Spleen (tissue), 11 donors: Measurements from ENCODE around the gene ATAD1. TPM values are rescaled to one million over a fixed set of nuclear protein-coding genes. Genes with fewer than 3 reads are reported as not detected.
"Not testable (repeated sequence)": the region's sequence is repeated elsewhere in the genome, so short reads cannot be mapped to it uniquely, and the experiment has no call there.

Experiments
- DNase-seq: peaks from one replicate; pipeline ENCODE4 v3.0.0-alpha.2; 2020
- H3K27ac ChIP-seq, 8 donors: fragments of 200-600 bp; sonication (generic) in 7 of 8; 1 replicate in 4 of 8; 2 replicates in 4 of 8; pipeline versions ENCODE4 v1.5.0 to v1.8.0; 2016 to 2021; ENCODE audit warnings: inconsistent platforms in 4 of 8, mild to moderate bottlenecking in 4 of 8, moderate library complexity in 1 of 8
- H3K27me3 ChIP-seq, 7 donors: fragments of 200-600 bp; sonication (generic) in 6 of 7; replicated peaks in 1 of 7; 1 replicate in 4 of 7; 2 replicates in 3 of 7; pipeline versions ENCODE4 v1.5.0 to v1.8.0; 2016 to 2021; ENCODE audit warnings: inconsistent platforms in 3 of 7, mild to moderate bottlenecking in 1 of 7
- H3K36me3 ChIP-seq, 6 donors: fragments of 200-600 bp; sonication (generic) in 5 of 6; 1 replicate in 4 of 6; 2 replicates in 2 of 6; pipeline versions ENCODE4 v1.5.0 to v1.8.0; 2016 to 2021; ENCODE audit warnings: inconsistent platforms in 2 of 6
- H3K4me1 ChIP-seq, 6 donors: fragments of 200-600 bp; sonication (generic) in 5 of 6; 1 replicate in 3 of 6; 2 replicates in 3 of 6; pipeline versions ENCODE4 v1.5.0 to v1.8.0; 2016 to 2021; ENCODE audit warnings: inconsistent platforms in 3 of 6
- H3K4me3 ChIP-seq, 8 donors: fragments of 200-600 bp; sonication (generic) in 7 of 8; 1 replicate in 4 of 8; 2 replicates in 4 of 8; pipeline versions ENCODE4 v1.5.0 to v1.8.0; 2016 to 2021; ENCODE audit warnings: inconsistent platforms in 4 of 8, mild to moderate bottlenecking in 4 of 8, moderate library complexity in 2 of 8
- H3K9me3 ChIP-seq, 8 donors: fragments of 200-600 bp; sonication (generic) in 7 of 8; 1 replicate in 4 of 8; 2 replicates in 4 of 8; pipeline versions ENCODE4 v1.5.0 to v1.8.0; 2016 to 2021; ENCODE audit warnings: inconsistent platforms in 4 of 8
- POLR2A ChIP-seq, 3 donors: fragments of 450-650 bp; IDR thresholded peaks; one replicate each; pipeline ENCODE4 v1.5.1; 2017; ENCODE audit warnings: antibody characterized with exemption in 3 of 3, mild to moderate bottlenecking in 1 of 3
- POLR2AphosphoS5 ChIP-seq, 3 donors: sonication (generic); formaldehyde crosslinking; IDR thresholded peaks; one replicate each; pipeline ENCODE4 v1.5.1; 2017; ENCODE audit warnings: antibody characterized with exemption in 3 of 3
- WGBS, 5 donors: extraction: QIAGEN DNeasy Blood & Tissue Kit in 3 of 5; methylation state at CpG; one replicate each; pipeline versions ENCODE4 v1.1.5 to v1.1.7; 2013 to 2018; 5-methylcytosine and 5-hydroxymethylcytosine counted together
- intact Hi-C: fragments of 100-400 bp; cut with DNase I; formaldehyde crosslinking; loops from one replicate; pipeline ENCODE4 v1.15.0; 2023; ENCODE audit warnings: low total_unique reads
- polyA plus RNA-seq, 3 donors: library from polyadenylated mRNA; stranded (reverse); fragments of 200-250 nt; gene quantifications; one replicate each; pipeline ENCODE4 v1.2.1, GENCODE V29; 2013
- total RNA-seq, 7 donors: library from RNA; depleted of rRNA in 3 of 7; stranded (reverse); fragments of >200 nt in 3 of 7; fragmentation: NEBNext Ultra II Directional in 4 of 7; extraction: Animal tissue kit (Norgen Biotek cat#: 25700) in 4 of 7; gene quantifications; one replicate each; pipeline versions ENCODE4 v1.1.0 to v1.2.1, GENCODE V29; 2016 to 2021
- TF ChIP-seq, protein P1 (sequence below), 11 experiments: fragments of 200-600 bp in 7 of 11; fragments of 450-650 bp in 4 of 11; sonication (generic) in 4 of 11; IDR thresholded peaks in 8 of 11; conservative IDR thresholded peaks in 3 of 11; 1 replicate in 7 of 11; 2 replicates in 4 of 11; pipeline versions ENCODE4 v1.4.0 to v1.8.0; 2016 to 2021; ENCODE audit warnings: antibody characterized with exemption in 11 of 11, inconsistent platforms in 4 of 11, mild to moderate bottlenecking in 1 of 11
- donor health status: healthy with polysubstance abuse.
- donor health status: DM: no; HTN: no; CAD: no; lungs with moderate emphysema.
- donor health status: DM: no; HTN: no; CAD: no.
- donor health status: Bipolar disorder and iron deficiency.
- donor health status: healthy.
- donor health status: DM: no; HTN: no; CAD: no.
- donor health status: DM: yes; HTN: yes; CAD: no.

ATAD1 gene
- total and polyA plus RNA-seq, 10 donors = 8.7 to 49.4 (median 32.3) TPM

DNA sequence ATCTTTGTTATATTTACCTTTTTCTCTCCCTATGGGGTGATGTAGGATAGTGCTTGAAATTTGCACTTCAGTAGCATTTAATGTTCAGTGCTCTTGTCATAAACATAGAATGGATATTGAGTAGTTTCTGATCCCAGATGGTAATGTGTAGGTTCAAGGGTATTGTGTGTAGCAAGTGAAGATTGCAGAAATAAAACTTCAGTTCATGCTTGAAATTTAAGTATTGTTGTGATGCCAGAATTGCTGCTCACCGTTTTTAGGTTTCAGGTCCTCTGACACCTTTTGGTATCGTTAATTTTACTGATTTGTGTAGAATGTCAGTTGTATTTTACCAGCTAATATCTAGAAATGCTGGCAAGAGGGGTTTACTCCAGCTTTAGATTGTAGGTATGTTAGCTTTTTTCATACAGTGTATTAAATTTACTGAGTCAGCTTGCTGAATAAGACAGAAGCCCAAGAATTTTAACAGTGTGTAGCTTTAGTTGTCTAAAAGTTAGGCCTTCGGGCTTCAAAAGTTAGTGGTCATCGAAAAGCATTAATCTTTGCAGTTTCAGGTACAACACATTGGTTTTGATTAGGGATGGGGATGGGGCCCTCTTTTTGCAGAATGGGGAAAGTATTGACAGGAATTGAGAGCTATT, 47.3 kb upstream of the ATAD1 start:
- peak overlapping the region; percentile 90 to 100 (median 99) for H3K27ac ChIP-seq

DNA sequence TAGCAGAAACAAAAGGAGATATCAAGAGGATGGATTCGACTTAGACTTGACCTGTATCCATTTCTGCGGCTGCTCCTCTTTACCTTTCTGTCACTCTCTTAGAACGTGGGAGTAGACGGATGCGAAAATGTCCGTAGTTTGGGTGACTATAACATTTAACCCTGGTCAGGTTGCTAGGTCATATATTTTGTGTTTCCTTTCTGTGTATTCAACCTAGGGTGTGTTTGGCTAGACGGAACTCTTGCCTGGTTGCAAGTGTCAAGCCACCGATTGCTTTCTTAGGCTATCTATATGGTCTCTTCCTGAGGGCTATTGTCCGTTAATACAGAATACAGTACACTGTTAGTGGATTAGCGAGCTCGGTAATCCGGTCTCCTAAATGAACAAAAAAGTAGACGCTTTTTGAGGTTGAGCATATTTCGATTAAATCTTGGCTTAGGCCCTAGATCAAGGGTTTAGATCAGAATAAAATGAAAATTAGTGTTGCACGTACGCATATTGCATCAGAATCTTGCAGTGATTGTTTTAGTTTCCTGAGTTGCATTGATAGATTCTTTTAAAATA, 46.6 kb upstream of the ATAD1 start:
- TF ChIP-seq POLR2A (IDR thresholded peaks at IDR 0.05) = no peak
- TF ChIP-seq, protein P1, sequence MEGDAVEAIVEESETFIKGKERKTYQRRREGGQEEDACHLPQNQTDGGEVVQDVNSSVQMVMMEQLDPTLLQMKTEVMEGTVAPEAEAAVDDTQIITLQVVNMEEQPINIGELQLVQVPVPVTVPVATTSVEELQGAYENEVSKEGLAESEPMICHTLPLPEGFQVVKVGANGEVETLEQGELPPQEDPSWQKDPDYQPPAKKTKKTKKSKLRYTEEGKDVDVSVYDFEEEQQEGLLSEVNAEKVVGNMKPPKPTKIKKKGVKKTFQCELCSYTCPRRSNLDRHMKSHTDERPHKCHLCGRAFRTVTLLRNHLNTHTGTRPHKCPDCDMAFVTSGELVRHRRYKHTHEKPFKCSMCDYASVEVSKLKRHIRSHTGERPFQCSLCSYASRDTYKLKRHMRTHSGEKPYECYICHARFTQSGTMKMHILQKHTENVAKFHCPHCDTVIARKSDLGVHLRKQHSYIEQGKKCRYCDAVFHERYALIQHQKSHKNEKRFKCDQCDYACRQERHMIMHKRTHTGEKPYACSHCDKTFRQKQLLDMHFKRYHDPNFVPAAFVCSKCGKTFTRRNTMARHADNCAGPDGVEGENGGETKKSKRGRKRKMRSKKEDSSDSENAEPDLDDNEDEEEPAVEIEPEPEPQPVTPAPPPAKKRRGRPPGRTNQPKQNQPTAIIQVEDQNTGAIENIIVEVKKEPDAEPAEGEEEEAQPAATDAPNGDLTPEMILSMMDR (IDR thresholded peaks at IDR 0.05 in 8 of 11, conservative IDR thresholded peaks at IDR 0.05 in 3 of 11) = no peak
- peak in 1 of 3 donors; percentile 58 for TF ChIP-seq POLR2AphosphoS5 (IDR thresholded peaks at IDR 0.05)
- no peaks in the 10 kb centered on the region for H3K9me3 ChIP-seq
- no peak for DNase-seq
- no peaks in the 10 kb centered on the region for H3K27me3 ChIP-seq
- intact Hi-C loops = loop anchor here (5.0 to 10.0 kb wide), 3 partner anchors 70 to 523 kb away; no protein-coding TSS in a partner anchor
- H3K36me3 ChIP-seq = peaks cover 0 to 5% (median 0%) of the 10 kb centered on the region in 6 donors
- 0 to 2% (median 1%) methylated on average over 16 of the region's 16 CpGs for whole genome bisulfite sequencing, 5 donors
- H3K27ac ChIP-seq = peak overlapping the region; percentile 90 to 100 (median 99)
- peaks cover 29 to 65% (median 61%) of the 10 kb centered on the region in 6 donors for H3K4me1 ChIP-seq
- peak overlapping the region; percentile 83 to 96 (median 91) for H3K4me3 ChIP-seq

More for the DNA sequence above, 47.3 kb upstream of the ATAD1 start:
- no peaks in the 10 kb centered on the region for H3K27me3 ChIP-seq
- H3K9me3 ChIP-seq = no peaks in the 10 kb centered on the region
- 2 to 3% (median 2%) methylated on average over 4 of the region's 4 CpGs for WGBS, 5 donors
- TF ChIP-seq POLR2AphosphoS5 (IDR thresholded peaks at IDR 0.05) (no peak), POLR2A (IDR thresholded peaks at IDR 0.05) (no peak)
- TF ChIP-seq, protein P1 (IDR thresholded peaks at IDR 0.05 in 8 of 11, conservative IDR thresholded peaks at IDR 0.05 in 3 of 11) = no peak
- H3K36me3 ChIP-seq = peaks cover 0 to 5% (median 0%) of the 10 kb centered on the region in 6 donors
- intact Hi-C loops = loop anchor here (10.0 kb wide), 1 partner anchor 69 kb away; no protein-coding TSS in a partner anchor
- peaks cover 32 to 68% (median 63%) of the 10 kb centered on the region in 6 donors for H3K4me1 ChIP-seq
- no peak for DNase-seq
- H3K4me3 ChIP-seq = peak overlapping the region; percentile 83 to 96 (median 91)

DNA sequence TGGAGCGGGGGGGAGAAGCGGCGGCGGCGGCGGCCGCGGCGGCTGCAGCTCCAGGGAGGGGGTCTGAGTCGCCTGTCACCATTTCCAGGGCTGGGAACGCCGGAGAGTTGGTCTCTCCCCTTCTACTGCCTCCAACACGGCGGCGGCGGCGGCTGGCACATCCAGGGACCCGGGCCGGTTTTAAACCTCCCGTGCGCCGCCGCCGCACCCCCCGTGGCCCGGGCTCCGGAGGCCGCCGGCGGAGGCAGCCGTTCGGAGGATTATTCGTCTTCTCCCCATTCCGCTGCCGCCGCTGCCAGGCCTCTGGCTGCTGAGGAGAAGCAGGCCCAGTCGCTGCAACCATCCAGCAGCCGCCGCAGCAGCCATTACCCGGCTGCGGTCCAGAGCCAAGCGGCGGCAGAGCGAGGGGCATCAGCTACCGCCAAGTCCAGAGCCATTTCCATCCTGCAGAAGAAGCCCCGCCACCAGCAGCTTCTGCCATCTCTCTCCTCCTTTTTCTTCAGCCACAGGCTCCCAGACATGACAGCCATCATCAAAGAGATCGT, 46.0 kb upstream of the ATAD1 start:
- WGBS, 5 donors = 0% methylated on average over 22 to 47 of the region's 47 CpGs
- Histone ChIP-seq H3K4me3 (peak overlapping the region; percentile 83 to 96 (median 91)), H3K27ac (peak overlapping the region; percentile 90 to 100 (median 99)), H3K4me1 (peaks cover 25 to 60% (median 56%) of the 10 kb centered on the region in 6 donors)
- H3K36me3 ChIP-seq, H3K27me3 ChIP-seq, H3K9me3 ChIP-seq: not testable (repeated sequence)
- peak; percentile 89 for DNase-seq
- peak in 2 of 3 donors; percentile 43 to 74 for TF ChIP-seq POLR2AphosphoS5 (IDR thresholded peaks at IDR 0.05)
- intact Hi-C loops = loop anchor here (5.0 to 10.0 kb wide), 3 partner anchors 71 to 523 kb away; no protein-coding TSS in a partner anchor

GRCh38 chr10:87863053-87863943, 45.3 kb upstream of the ATAD1 start, which contains the start of the genes KLLN and PTEN:
TSS of gene KLLN (minus strand) at chr10:87863533. CDS start at chr10:87862487, 1,046 bp downstream.
TSS of gene PTEN (plus strand) at chr10:87863625. CDS start at chr10:87864470, 845 bp downstream.
- 0 to 1% (median 0%) methylated on average over 23 to 89 of the region's 89 CpGs for WGBS, 5 donors
- Histone ChIP-seq H3K4me3 (peak within 1 kb of the TSS; percentile 83 to 96 (median 91)), H3K4me1 (peaks cover 18 to 53% (median 48%) of the 10 kb centered on the region in 6 donors), H3K27me3 (no peaks in the 10 kb centered on the region), H3K9me3 (no peaks in the 10 kb centered on the region), H3K36me3 (no peaks in the 10 kb centered on the region), H3K27ac (peak within 1 kb of the TSS; percentile 90 to 100 (median 99))
- peak; percentile 97 for DNase-seq
- TF ChIP-seq, protein P1 (IDR thresholded peaks at IDR 0.05 in 8 of 11, conservative IDR thresholded peaks at IDR 0.05 in 3 of 11) = peak in 1 of 11 experiments; percentile 36
- peak in 2 of 3 donors; percentile 78 to 89 for TF ChIP-seq POLR2A (IDR thresholded peaks at IDR 0.05)
- peak; percentile 95 to 97 (median 97) for TF ChIP-seq POLR2AphosphoS5 (IDR thresholded peaks at IDR 0.05)
- intact Hi-C loops = loop anchor here (5.0 to 10.0 kb wide), 3 partner anchors 72 to 524 kb away; no protein-coding TSS in a partner anchor
